HS-27A (cell line): ENCODE data around the gene HDLBP.
"Not testable (repeated sequence)": the region's sequence is repeated elsewhere in the genome, so short reads cannot be mapped to it uniquely, and the experiment has no call there.

Experiments used
- DNase-seq: peaks from one replicate; pipeline ENCODE4 v3.0.0-alpha.2; 2012; ENCODE audit warnings: low read depth, missing footprints

Gene HDLBP

GRCh38 chr2:241302759-241303651, 12.5 kb downstream of the HDLBP start:
- no peak for DNase-seq

GRCh38 chr2:241302083-241302482, 13.4 kb downstream of the HDLBP start:
- no peak for DNase-seq

GRCh38 chr2:241300000-241300399, 15.5 kb downstream of the HDLBP start:
- DNase-seq: no peak

- no peak for DNase-seq
Measured at GRCh38 chr2:241298673-241299072, 16.8 kb downstream of the HDLBP start.

- no peak for DNase-seq
Measured at GRCh38 chr2:241296767-241297166, 18.7 kb downstream of the HDLBP start.

- no peak for DNase-seq
Measured at GRCh38 chr2:241295326-241296095, 20.0 kb downstream of the HDLBP start.

- not testable (repeated sequence) for DNase-seq
Measured at GRCh38 chr2:241293378-241293797, 22.1 kb downstream of the HDLBP start.

GRCh38 chr2:241291977-241292376, 23.5 kb downstream of the HDLBP start:
- DNase-seq: no peak

- no peak for DNase-seq
Measured at GRCh38 chr2:241291153-241291552, 24.3 kb downstream of the HDLBP start.

GRCh38 chr2:241289597-241289996, 25.9 kb downstream of the HDLBP start:
- no peak for DNase-seq

- DNase-seq: no peak
Measured at GRCh38 chr2:241289053-241289452, 26.4 kb downstream of the HDLBP start.

GRCh38 chr2:241288324-241288888, 27.1 kb downstream of the HDLBP start:
- DNase-seq: no peak

- DNase-seq: no peak
Measured at GRCh38 chr2:241286348-241287090, 29.0 kb downstream of the HDLBP start.

- no peak for DNase-seq
Measured at GRCh38 chr2:241285596-241285995, 29.9 kb downstream of the HDLBP start.

- no peak for DNase-seq
Measured at GRCh38 chr2:241282555-241282954, 32.9 kb downstream of the HDLBP start.

GRCh38 chr2:241280291-241280690, 35.2 kb downstream of the HDLBP start:
- no peak for DNase-seq

- DNase-seq: no peak
Measured at GRCh38 chr2:241279828-241280227, 35.6 kb downstream of the HDLBP start.

- DNase-seq: no peak
Measured at GRCh38 chr2:241279413-241279812, 36.1 kb downstream of the HDLBP start.

GRCh38 chr2:241278306-241278705, 37.2 kb downstream of the HDLBP start:
- not testable (repeated sequence) for DNase-seq

- no peak for DNase-seq
Measured at GRCh38 chr2:241275910-241276309, 39.6 kb downstream of the HDLBP start.

GRCh38 chr2:241275504-241275903, 40.0 kb downstream of the HDLBP start:
- DNase-seq: no peak

- DNase-seq: no peak
Measured at GRCh38 chr2:241274127-241274526, 41.3 kb downstream of the HDLBP start.
